GM21825 (cell line): ENCODE data around the gene MDGA2.
"Not testable (repeated sequence)": the region's sequence is repeated elsewhere in the genome, so short reads cannot be mapped to it uniquely, and the experiment has no call there.

Experiments
- ATAC-seq: cut with Tn5 transposase; IDR thresholded peaks from one replicate; pipeline ENCODE4 v1.9.1; 2021; ENCODE audit warnings: mild to moderate bottlenecking, moderate library complexity; ENCODE audit not compliant: unreplicated experiment

MDGA2 gene

GRCh38 chr14:47624126-47624525 lies 51.3 kb downstream of the MDGA2 start:
- ATAC-seq = not testable (repeated sequence)

- no peak for ATAC-seq
These were observed 56.0 kb downstream of the MDGA2 start for GRCh38 chr14:47619392-47619791.

- no peak for ATAC-seq
These were observed 68.8 kb downstream of the MDGA2 start for GRCh38 chr14:47606566-47606965.

GRCh38 chr14:47596860-47597259 lies 78.5 kb downstream of the MDGA2 start:
- ATAC-seq = peak; percentile 30

- peak; percentile 86 for ATAC-seq
These were observed 79.2 kb downstream of the MDGA2 start for GRCh38 chr14:47596232-47596631.

DNA sequence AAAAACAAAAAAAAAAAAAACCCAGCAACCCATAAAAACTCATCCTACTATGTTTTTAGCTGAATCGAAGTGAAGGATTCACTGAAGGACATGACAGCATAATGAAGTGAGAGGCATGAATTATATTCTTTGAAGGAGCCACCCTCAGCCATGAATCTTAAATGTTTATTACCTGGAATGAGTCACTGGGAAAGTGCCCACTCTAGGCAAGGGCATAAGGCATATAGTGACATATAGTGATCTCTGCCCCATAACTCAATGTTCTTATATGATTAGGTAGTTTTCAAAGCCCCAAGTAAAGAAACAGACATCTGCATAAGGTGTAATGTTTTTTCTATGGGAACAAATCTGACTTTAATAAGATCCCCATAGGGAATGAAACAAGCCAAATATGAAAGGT lies 79.9 kb downstream of the MDGA2 start:
- ATAC-seq = no peak

- no peak for ATAC-seq
These were observed 84.5 kb downstream of the MDGA2 start for GRCh38 chr14:47590767-47591495.

DNA sequence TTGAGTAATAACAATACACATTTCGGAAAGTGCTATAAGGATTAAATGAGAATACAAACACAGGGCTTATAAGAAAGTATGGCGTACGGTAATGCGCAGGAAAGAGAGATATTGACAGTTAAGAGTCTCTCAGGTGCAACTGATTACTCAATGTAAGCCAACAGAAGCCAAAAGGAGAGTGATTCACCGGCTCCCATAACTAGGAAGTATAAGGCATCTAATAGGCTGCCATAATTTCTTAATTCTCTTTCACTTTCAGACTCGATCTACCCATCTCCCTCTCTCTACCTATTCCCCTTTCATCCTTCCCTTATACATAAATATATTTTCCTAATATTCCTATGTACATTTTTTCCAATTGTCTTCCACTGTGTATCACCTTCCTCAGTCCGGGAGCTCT lies 90.0 kb downstream of the MDGA2 start:
- no peak for ATAC-seq

- no peak for ATAC-seq
These were observed 108.1 kb downstream of the MDGA2 start for GRCh38 chr14:47567273-47567672.

- ATAC-seq = no peak
These were observed 117.5 kb downstream of the MDGA2 start for GRCh38 chr14:47557894-47558293.

GRCh38 chr14:47555333-47555732 lies 120.1 kb downstream of the MDGA2 start:
- ATAC-seq = no peak

- no peak for ATAC-seq
These were observed 125.5 kb downstream of the MDGA2 start for GRCh38 chr14:47549886-47550285.

GRCh38 chr14:47543459-47543858 lies 131.9 kb downstream of the MDGA2 start:
- ATAC-seq = no peak

GRCh38 chr14:47541662-47542061 lies 133.7 kb downstream of the MDGA2 start:
- no peak for ATAC-seq

- ATAC-seq = no peak
These were observed 136.4 kb downstream of the MDGA2 start for GRCh38 chr14:47539031-47539461.

DNA sequence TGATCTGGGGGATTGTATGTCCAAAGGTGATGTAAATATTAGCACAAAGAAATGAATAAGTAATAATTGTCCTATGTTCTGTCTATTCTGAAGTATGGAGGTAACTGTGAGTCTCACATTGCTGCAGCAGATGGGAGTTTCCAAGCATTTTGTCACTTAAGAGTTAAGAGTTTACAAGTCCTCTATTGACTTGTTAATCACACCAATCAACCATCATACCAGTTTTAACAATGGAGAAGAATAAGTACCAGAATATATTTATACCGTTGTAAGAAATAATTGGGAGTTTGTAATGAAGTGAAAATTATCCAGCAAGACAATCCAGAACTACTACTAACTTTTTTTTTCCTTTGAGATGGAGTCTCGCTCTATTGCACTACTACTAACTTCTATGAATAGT lies 139.1 kb downstream of the MDGA2 start:
- no peak for ATAC-seq

DNA sequence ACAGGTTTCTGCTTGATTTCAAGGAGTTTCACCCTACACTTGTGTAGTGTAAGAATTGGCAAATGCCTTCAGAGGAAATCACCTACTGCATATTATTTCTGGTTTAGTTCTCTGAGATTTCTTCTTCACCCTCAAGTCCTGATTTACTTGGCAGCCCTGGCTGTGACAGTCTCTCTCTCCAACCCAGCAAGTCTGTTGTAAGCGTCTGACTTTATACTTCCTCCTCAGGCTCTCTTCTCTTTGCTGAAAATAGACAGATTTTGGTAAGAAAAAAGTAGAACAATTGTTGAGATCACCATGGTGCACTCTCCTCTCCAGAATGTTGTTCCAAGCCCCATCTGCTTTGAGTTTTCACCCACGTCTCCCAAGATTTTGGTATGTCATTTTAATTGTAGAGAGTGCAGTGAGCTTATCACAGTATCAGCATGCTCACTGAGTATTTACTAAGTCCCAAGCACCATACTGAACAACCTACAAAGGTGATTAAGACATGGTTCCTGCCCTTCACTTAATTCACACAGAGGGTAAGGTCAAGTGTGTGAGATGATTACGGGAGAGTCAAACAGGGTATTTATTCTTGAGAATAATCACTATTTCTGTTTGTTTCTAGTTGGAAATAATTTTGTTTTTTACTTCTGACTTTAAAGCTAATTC lies 148.7 kb downstream of the MDGA2 start:
- ATAC-seq = no peak

DNA sequence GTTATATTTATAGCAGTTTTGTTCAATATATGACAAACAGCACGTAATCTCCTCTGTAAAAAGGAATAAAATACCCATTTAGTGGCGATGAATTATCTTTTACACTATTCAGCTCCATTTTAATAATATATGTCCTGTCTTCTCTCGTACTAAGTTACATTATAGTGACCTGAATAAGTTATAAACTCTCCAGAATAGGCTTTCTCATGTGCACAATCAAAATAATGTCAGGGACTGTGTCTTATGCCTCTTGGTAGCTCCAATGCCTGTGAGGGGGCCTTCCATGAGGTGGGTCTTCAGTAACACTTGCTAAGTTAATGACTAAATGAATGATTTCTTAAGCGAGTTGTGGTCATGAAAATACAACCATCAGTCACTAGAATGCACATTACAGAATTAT lies 150.9 kb downstream of the MDGA2 start:
- no peak for ATAC-seq

DNA sequence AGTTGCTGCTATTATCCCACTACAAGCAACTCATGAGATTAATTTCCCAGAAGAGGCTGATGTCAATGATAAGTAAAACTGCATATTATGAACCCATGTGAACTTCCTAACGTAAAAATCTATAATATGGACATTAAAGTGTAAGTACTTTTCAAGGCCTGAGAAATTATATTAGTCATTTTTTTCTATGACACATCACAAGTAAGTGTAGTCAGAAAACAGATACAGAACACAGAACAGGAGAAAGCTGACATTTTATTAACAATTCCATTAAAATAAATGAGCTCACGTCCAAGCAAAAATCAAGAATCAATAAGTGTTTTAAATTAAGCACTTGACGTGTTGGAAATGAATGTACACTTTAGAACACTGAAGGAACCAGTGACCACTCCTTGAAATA lies 155.0 kb downstream of the MDGA2 start:
- no peak for ATAC-seq

GRCh38 chr14:47511829-47512228 lies 163.6 kb downstream of the MDGA2 start:
- no peak for ATAC-seq

- no peak for ATAC-seq
These were observed 165.4 kb downstream of the MDGA2 start for GRCh38 chr14:47509957-47510356.

- no peak for ATAC-seq
These were observed 167.5 kb downstream of the MDGA2 start for GRCh38 chr14:47507861-47508260.

GRCh38 chr14:47500369-47500768 lies 175.0 kb downstream of the MDGA2 start:
- no peak for ATAC-seq
